GM18498 (cell line): Measurements from ENCODE around the gene TRIM36.
A peak's percentile ranks its signal among the peaks of the same experiment; 100 is the strongest.

ENCODE experiments used
- ATAC-seq: cut with Tn5 transposase; IDR thresholded peaks from one replicate; pipeline ENCODE4 v1.9.1; 2021; ENCODE audit warnings: mild to moderate bottlenecking, moderate library complexity; ENCODE audit not compliant: unreplicated experiment

Gene TRIM36

DNA sequence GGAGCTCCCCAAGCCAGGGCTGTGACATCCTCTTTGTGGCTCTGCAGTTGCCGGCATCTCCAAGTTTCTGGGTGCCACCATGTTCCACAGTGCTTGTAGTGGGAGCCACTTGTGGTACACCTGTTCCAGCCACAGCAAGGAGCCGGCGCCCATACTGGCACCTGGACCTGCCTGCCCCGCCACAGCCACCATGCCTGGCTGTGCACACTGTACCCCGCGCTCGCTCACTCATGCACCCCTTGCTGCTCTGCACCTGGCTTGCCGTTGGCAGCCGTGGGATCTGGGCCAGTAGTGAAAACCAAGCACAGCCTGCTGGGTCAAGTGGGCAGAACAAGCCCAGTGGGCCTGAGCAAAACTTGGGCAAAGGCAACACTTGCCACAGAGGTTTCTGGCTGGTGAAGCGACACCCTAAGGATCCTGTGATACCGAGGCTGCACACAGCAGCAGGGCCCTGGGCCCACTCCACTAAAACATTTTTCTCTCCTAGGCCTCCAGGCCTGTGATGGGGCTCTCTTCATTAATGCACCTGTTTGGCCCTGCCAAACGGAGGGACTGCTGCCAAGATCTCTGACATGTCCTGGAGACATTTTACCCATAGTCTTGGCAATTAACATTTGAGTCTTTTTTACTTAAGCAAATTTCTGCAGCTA lies 2.8 kb downstream of the TRIM36 start:
- no peak for ATAC-seq

DNA sequence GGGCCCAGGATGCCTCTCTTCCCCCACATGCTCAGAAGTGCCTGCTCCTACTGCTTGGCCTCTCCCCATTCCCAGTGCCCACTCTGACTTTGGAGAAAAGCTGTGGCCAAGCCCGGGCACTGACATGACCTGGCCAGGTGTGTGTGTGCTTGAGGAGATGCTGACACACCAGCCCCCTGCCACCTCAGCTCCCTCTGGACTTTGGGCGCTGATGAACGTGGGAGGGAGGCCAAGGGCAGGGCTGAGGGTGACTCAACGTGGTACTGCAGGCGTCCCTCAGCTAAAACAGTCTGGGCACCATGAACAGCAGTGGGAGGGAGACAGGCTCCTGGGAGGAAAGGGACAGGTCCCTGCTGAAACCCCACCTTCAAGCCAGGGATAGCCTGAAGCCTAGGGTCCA lies 3.9 kb downstream of the TRIM36 start:
- ATAC-seq, result no peak

DNA sequence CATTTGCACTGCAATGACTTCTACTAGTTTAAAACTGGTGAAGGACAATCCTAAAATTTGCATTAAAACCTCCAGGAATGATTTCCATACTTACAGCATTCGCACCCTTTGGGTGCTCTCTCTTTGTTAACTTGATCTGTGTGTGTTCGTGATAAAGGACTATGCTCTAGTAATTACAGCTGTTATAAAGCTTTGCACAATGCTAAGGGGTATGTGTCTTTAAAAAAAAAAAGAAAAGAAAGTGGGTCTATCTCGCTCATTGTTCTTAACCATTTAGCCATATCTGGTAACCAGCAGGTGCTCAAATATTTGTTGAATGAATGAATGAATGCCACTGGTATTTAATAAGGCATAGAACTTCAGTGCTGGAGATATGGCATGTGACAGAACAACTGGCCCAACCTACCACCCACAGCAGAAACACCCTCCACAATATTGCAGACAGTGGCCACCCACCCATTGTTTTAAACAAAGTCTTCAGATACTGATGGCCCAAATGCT lies 8.7 kb downstream of the TRIM36 start:
- ATAC-seq, result no peak

DNA sequence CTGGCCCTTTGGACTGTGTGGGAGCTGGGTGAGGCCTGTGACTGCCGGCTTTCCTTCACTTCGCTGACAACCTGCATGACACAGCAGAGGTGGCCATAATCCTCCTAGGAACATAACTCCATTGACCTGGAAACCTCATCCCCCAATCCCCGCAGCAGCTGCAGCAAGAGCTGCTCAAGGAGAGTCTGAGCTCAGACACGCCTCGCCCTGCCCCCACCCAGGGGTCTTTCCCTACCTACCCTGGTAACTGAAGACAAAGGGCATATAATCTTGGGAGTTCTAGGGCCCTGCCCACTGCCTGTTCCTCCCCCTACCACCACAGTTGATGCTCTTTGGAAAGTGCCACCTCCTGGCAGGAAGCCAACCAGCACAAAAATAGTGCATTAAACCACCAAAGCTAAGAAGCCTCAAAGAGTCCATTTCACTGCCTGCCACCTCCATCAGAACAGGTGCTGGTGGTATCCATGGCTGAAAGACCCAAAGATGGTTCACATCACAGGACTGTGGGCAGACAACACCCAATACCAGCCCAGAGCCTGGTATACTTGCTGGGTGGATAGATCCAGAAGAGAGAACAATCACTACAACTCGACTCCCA lies 18.4 kb downstream of the TRIM36 start:
- no peak for ATAC-seq

DNA sequence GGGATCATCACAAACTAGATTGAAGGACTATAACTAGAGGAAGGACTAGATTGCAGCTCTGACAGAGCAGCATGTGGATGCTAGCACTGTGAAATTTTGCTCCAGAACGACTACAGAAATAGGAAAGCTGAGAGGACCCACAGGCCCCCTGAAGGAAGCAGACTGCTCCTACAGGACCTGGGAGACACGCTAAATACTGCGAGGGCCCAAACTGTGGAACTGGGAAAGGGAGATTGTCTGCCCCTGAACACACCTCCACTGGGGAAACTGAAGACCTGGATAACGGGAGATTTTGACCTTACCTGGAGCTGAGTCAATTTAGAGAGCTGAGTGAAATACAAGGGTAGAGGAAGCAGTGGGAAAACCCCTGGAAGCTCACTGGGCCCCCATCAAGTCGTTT lies 19.2 kb downstream of the TRIM36 start:
- no peak for ATAC-seq

DNA sequence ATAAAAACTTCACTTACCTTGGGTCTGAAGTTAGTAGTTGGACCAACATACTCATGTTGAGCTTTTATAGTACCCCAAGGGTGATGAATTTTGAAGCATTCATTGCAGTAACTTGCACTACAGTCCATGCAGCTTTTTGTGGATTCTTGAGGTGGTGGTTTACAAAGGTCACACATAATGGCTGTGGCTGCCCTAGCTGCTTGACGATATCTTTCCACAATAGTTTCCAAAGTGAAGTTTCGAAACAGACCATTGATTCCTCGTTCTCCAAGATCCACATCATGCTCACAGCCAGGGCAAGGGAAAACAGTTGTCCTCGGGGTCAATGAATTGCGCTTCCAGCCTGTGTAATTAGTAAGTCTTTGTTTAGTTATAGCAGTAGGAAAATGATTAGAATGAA lies 22.7 kb downstream of the TRIM36 start:
- no peak for ATAC-seq

DNA sequence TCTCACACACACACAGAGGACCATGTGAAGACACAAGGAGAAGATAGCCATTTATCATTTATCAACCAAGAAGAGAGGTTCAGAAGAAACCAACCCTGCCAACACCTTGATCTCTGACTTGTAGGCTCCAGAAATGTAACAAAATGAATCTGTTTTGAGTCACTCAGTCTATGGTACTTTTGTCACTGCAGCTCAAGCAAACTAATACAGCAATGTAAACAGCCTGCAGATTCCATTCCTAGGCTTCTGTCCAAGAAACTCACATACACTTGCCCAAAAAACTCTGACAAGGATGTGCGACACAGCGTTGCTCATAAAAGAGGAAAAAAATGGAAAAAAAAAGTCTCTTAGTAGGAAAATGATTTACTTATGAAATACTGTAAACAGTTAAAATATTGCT lies 33.4 kb downstream of the TRIM36 start:
- no peak for ATAC-seq

DNA sequence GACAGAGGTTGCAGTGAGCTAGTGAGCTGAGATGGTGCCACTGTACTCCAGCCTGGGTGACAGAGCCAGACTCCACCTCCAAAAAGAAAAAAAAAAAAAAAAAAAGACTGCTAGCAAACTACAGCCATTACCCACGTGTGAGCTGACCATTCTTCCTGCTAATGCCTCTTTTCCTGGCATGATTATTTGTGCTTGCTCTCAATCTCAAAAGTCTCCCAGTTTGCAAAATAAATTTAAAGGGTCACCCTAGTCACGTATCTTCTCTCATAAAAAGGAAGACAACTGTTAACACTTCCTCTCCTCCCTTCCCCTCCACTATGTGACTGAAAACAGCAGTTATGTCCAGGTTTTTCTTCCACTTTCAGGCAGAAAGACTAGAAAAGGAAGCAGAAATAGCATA lies 37.2 kb downstream of the TRIM36 start:
- ATAC-seq, result peak; percentile 52

DNA sequence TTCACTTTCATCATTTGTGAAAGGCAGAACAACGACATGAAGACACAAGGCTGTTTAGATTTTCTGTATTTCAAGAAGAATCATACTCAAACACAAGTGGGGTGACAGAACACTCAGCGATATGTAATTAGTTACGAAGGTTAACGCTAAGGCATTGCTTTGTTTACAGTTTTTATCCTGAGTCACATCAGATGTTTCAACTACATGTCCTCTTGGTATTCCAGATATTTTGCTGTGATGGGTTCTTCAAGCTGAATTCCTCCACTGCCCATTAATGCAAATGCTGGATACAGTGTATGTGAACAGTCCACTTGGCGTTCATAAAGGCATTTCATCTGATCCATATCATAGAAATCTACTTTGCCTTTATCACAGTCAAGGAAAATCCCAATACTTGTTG lies 43.4 kb downstream of the TRIM36 start:
- ATAC-seq, result no peak

DNA sequence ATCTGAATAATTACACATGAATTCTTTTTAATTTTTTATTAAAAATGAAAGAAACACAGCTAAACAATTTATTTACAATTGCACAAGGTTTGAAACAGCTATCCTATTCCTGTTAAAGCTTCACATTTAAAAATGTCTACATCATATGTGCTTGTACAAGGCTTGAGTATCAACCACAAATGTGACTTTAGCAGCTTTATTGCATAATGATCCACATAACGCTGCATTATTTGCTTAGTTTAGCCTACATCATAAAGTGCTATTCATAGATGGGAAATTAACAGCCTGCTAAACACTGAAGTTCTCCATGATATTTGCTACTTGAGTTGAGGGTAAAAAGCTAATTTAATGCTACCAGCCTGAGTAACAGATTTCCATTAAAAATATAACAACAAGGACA lies 45.0 kb downstream of the TRIM36 start:
- no peak for ATAC-seq

DNA sequence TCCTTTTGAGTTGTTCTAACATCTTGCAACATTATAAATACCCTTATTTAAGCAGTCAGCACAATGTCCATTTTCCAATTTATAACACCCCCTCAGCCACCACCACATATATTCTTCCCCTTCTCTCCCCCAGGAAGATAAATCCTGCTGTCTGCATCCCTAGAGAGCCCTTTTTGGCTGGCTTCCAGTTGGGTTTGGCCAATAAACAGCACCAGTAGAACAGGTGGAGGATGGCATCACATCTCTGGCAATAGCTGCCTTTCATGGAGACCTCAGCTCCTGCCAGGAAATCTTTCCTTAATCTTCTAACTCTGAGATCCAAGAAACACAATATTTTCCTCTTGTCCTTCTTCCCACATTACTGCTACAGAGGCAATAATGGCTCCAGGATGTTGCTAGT lies 53.7 kb downstream of the TRIM36 start:
- ATAC-seq, result no peak

DNA sequence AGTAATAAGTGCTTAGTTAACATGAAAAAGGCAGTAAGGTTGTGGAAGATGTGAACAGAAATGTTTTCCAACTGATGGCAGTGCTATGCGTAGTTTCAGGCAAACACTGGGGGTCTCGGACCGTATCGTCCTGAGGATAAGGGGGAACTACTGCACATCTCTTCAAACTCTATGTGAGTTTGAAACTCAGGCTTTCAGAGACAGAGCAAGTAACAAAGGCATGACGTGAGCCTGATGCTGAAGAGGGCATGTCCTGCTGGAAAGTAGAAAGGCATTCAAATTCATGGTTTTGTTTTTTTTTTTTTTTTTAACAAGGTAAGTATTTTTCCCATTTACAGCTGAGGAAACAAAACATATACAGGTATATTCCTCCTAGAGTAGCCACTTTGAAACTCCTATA lies 59.9 kb downstream of the TRIM36 start:
- no peak for ATAC-seq

DNA sequence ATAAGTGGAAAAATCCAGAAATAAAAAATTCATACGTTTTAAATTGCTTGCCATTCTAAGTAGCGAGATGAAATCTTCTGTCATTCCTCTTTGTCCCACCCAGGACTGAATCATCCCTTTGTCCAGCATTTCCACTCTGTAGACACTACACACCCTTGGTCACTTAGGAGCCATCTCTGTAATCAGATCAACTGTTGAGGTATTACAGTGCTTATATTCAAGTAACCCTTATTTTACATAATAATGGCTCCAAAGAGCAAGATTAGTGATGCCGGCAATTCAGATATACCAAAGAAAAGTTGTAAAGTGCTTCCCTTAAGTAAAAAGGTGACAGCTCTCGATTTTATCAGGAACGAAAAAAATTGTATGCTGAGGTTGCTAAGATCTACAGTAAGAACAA lies 60.4 kb downstream of the TRIM36 start:
- ATAC-seq, result no peak

DNA sequence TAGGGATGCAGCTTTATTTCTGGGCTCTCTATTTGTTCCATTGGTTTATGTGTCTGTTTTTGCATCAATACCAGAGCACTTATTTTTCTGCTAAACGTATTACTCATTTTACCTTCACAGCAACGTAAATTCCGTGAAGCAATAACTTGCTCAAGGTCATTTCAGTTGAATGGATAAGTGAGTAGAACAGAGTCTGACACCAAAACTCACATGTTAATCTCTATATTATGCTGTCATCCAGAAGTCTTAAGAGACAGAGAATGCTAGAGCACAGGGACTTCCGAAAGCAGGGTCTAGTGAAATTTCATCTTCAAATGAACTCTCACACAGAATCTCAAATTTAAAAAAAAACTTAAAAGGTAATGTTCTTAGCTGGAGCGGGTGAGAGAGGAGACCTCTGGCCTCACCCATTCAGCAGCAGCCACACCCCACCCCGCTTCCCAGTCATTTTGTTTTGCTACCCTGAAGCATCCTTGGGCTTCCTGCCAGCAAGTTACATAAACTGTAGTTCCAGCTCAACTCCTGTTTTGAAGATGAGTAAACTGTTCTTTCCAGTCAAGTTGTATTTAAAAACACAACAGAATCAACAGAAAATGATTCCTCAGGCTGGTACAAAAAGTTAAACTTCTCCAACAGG lies 69.3 kb downstream of the TRIM36 start:
- ATAC-seq, result no peak

DNA sequence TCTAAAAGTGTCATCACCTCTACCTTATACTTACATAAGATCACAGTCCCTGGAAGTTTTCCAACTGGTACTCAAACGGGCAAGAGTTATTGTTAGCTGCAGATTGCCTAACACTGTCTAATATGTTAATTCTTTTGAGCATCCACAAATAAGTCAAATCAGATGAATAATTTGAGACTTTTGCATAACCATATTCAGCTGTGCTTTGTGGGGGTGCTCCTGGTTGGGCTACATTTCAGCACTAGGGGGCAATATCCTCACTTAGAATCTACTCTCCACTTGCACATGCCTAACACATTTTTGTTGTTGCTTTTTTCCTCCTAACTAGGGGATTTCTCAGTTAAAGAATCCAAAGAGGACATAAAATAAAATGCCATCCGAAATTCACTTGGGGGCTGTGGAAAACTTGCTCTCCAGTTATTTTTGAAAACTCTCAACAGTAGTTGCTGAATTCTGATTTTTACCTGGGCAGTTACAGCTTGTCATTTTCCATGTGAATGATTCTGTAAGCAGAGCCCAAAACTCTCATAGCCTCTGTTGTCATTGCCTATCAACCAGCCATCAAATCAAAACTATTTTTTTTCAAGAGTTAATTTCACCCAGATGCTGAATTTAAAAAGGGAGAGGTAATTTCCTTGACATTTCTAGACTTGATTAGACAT lies 71.5 kb downstream of the TRIM36 start:
- peak; percentile 86 for ATAC-seq

DNA sequence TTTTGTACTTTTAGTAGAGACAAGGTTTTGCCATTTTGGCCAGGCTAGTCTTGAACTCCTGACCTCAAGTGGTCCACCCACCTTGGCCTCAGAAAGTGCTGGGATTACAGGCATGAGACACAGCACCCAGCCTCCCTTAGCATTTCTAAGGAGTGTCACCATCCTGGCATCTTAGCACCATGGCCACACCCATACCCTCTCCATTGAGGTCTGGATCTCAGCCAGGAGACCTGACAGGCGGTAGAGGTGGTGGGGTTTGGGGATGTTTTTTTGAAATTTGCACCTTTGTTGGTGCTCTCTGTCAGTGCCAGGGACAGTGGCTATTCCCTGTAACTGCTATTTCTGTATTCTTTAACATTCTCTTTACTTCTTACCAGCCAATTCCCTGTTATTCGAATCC lies 72.5 kb downstream of the TRIM36 start:
- no peak for ATAC-seq

DNA sequence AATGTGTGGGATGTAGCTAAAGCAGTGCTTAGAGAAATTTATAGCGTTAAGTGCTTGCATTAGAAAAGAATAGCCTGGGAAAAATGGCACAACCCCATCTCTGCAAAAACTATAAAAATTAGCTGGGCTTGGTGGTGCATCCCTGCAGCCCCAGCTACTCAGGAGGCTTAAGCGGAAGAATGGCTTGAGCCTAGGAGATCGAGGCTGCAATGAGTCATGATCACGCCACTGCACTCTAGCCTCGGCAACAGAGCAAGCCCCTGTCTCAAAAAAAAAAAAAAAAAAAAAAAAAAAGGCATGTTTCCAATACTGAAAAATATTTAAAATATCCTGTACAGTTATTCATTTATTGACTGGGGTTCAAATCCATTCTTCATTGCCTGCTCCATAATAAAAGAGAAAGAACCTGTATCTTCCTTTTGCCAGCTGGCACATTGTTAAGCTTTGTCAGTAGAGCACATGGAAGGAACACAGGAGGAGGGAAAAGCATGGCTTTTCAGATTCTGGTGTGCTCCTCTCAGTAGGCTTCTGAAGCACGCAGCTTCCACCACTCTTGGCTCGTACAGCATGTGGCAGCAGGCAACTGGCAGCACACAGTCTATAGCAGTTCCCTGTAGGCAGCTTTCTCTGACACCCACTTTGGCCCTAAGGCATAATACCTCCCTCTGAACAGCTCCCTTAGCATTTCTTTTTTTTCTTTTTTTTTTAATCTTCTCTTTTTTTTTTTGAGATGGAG lies 73.5 kb downstream of the TRIM36 start:
- ATAC-seq, result no peak

DNA sequence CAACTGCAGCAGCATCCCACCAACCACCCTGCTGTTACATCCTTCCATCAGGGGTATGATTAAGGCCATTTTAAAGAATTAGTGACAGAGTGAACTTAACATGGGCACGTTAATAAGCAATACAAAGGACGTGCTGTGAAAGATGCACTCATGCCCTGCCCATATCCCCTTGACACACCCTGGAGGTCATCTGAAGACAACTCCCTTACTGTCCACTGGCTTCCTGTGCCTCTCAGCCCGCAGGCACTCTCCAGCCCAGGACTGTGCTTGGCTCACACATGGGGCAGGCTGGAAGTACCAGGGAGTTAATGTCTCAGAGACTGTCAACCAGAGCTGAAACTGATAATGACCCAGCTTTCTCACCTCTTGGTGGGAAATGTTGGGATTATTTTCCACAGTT lies 81.8 kb downstream of the TRIM36 start:
- ATAC-seq, result no peak

DNA sequence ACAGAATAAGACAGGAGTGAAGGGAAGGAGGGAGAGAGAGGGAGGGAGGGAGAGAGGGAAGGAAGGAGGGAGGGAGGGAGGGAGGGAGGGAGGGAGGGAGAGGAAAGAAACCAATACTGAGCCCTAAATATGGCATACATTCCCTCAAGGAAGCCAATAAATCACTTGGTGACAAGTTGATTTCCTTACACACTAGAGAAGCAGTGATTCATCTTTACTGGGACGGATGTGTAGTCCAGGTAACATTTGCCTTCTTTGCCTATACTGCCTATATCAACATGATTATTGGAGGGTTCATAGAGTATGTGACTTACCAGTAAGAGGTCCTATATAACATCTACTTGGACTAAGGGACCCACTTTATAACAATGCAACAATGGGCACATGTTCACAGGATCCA lies 83.2 kb downstream of the TRIM36 start:
- ATAC-seq, result no peak

DNA sequence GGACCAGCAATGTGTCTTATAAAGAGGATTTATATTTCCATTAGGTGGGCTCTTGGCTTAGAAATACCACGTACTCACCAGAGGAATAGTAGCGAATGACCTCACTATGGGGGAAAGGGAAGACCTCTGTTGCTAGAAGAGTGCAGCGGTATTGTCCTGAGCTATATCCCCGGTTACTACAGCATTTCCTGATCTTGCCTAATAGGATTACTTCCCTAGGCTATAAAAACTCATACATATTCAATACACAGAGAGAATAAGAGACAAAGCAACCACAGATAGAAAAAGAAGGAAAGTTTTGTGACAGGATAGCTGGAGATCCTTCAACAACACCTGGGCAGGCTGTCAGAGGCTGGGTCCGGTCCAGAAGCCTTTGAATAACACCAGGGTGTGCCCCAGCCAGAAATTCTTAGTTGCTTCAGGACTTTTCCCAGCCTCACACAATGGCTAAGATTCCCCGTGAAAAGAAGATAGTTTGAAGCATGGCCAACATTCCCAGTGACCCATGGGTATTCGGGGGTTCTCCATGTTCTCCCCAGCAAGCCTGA lies 85.4 kb downstream of the TRIM36 start:
- no peak for ATAC-seq
